WTC11 (cell line): Measurements from ENCODE around the gene HSDL1. TPM values are rescaled to one million over a fixed set of nuclear protein-coding genes. Genes with fewer than 3 reads are reported as not detected.

Source experiments
- ATAC-seq: fragments of 200-7000 bp; cut with Tn5 transposase; 2 replicates; pipeline ENCODE4 v1.10.0; 2021; ENCODE audit warnings: mild to moderate bottlenecking, moderate library complexity
- CTCF ChIA-PET: fragments of 300-600 bp; sonication (Branson Sonifier 250); formaldehyde crosslinking; loops from one replicate; lab custom pipeline; 2021; ENCODE audit warnings: antibody characterized with exemption; lab: Charles Lee
- POLR2A ChIA-PET: fragments of 350-600 bp; sonication (Branson Sonifier 250); formaldehyde crosslinking; loops from one replicate; lab custom pipeline; 2021; ENCODE audit warnings: antibody characterized with exemption; lab: Charles Lee
- DNase-seq: peaks from one replicate; pipeline ENCODE4 v3.0.0; 2021; ENCODE audit warnings: low spot score
- H3K27ac Mint-ChIP-seq: 2 replicates; pipeline ENCODE4 v1.8.0; 2021; ENCODE audit warnings: mixed read lengths
- H3K27me3 Mint-ChIP-seq: 2 replicates; pipeline ENCODE4 v1.8.0; 2021; ENCODE audit warnings: low read depth, mild to moderate bottlenecking, moderate library complexity, mixed read lengths
- H3K36me3 Mint-ChIP-seq: 2 replicates; pipeline ENCODE4 v1.8.0; 2021; ENCODE audit warnings: mixed read lengths
- H3K4me1 Mint-ChIP-seq: 2 replicates; pipeline ENCODE4 v1.8.0; 2022; ENCODE audit warnings: mixed read lengths
- H3K4me3 Mint-ChIP-seq: 2 replicates; pipeline ENCODE4 v1.8.0; 2021; ENCODE audit warnings: mild to moderate bottlenecking, moderate library complexity, mixed read lengths
- H3K9me3 Mint-ChIP-seq: 2 replicates; pipeline ENCODE4 v1.8.0; 2021; ENCODE audit warnings: mixed read lengths
- CDX4 ChIP-seq: fragments of 250-450 bp; sonication (Bioruptor Pico); IDR thresholded peaks from 2 replicates; pipeline ENCODE4 v1.9.0; 2021; ENCODE audit warnings: moderate library complexity, mild to moderate bottlenecking, inconsistent platforms, borderline replicate concordance
- E2F4 ChIP-seq: sonication (generic); formaldehyde crosslinking; IDR thresholded peaks from 2 replicates; pipeline ENCODE4 v1.8.1; 2022; ENCODE audit warnings: low read depth, mild to moderate bottlenecking, moderate library complexity, missing genetic modification reagents, borderline replicate concordance
- EMX1 ChIP-seq: fragments of 250-450 bp; sonication (Bioruptor Pico); IDR thresholded peaks from 2 replicates; pipeline ENCODE4 v1.8.0; 2021; ENCODE audit warnings: mild to moderate bottlenecking
- FOXK1 ChIP-seq: sonication (generic); formaldehyde crosslinking; IDR thresholded peaks from 2 replicates; pipeline ENCODE4 v1.8.0; 2022; ENCODE audit warnings: mild to moderate bottlenecking, moderate library complexity, missing genetic modification reagents
- FOXP1 ChIP-seq: sonication (generic); formaldehyde crosslinking; IDR thresholded peaks from 2 replicates; pipeline ENCODE4 v1.8.0; 2022; ENCODE audit warnings: missing genetic modification reagents, mild to moderate bottlenecking, moderate library complexity, borderline replicate concordance
- GABPB1 ChIP-seq: sonication (generic); formaldehyde crosslinking; IDR thresholded peaks from 2 replicates; pipeline ENCODE4 v1.8.1; 2023; ENCODE audit warnings: mild to moderate bottlenecking, missing genetic modification reagents
- GRHL2 ChIP-seq: fragments of 250-450 bp; sonication (Bioruptor Pico); IDR thresholded peaks from 2 replicates; pipeline ENCODE4 v1.8.0; 2022; ENCODE audit warnings: mild to moderate bottlenecking, moderate library complexity; ENCODE audit not compliant: insufficient replicate concordance, severe bottlenecking
- MLX ChIP-seq: sonication (generic); formaldehyde crosslinking; IDR thresholded peaks from 2 replicates; pipeline ENCODE4 v1.8.1; 2023; ENCODE audit warnings: mild to moderate bottlenecking, missing genetic modification reagents, moderate library complexity
- NFE2L1 ChIP-seq: sonication (generic); formaldehyde crosslinking; IDR thresholded peaks from 2 replicates; pipeline ENCODE4 v1.8.1; 2023; ENCODE audit warnings: missing genetic modification reagents
- NR3C1 ChIP-seq: sonication (generic); formaldehyde crosslinking; conservative IDR thresholded peaks from 2 replicates; pipeline ENCODE4 v1.8.1; 2023; ENCODE audit warnings: low read depth, mild to moderate bottlenecking, missing genetic modification reagents
- PREB ChIP-seq: sonication (generic); formaldehyde crosslinking; IDR thresholded peaks from 2 replicates; pipeline ENCODE4 v1.8.1; 2022; ENCODE audit warnings: mild to moderate bottlenecking, missing genetic modification reagents, moderate library complexity, borderline replicate concordance
- PRRX2 ChIP-seq: fragments of 250-450 bp; sonication (Bioruptor Pico); IDR thresholded peaks from 2 replicates; pipeline ENCODE4 v1.8.0; 2021; ENCODE audit warnings: mild to moderate bottlenecking
- SP1 ChIP-seq: sonication (generic); formaldehyde crosslinking; conservative IDR thresholded peaks from 2 replicates; pipeline ENCODE4 v1.8.1; 2022; ENCODE audit warnings: missing genetic modification reagents
- STAT6 ChIP-seq: sonication (generic); formaldehyde crosslinking; conservative IDR thresholded peaks from 2 replicates; pipeline ENCODE4 v1.8.1; 2023; ENCODE audit warnings: mild to moderate bottlenecking, low read depth, missing genetic modification reagents, moderate library complexity
- ZNF121 ChIP-seq: sonication (generic); formaldehyde crosslinking; IDR thresholded peaks from 2 replicates; pipeline ENCODE4 v1.8.0; 2023; ENCODE audit warnings: missing genetic modification reagents
- ZNF263 ChIP-seq: sonication (generic); formaldehyde crosslinking; IDR thresholded peaks from 2 replicates; pipeline ENCODE4 v1.8.1; 2022; ENCODE audit warnings: low read depth, mild to moderate bottlenecking, moderate library complexity, missing genetic modification reagents
- ZNF423 ChIP-seq: fragments of 250-450 bp; sonication (Bioruptor Pico); IDR thresholded peaks from 2 replicates; pipeline ENCODE4 v2.1.2; 2022; ENCODE audit warnings: mild to moderate bottlenecking, moderate library complexity
- ZNF425 ChIP-seq: fragments of 250-450 bp; sonication (Bioruptor Pico); conservative IDR thresholded peaks from 2 replicates; pipeline ENCODE4 v1.9.0; 2021; ENCODE audit warnings: mild to moderate bottlenecking
- ZNF512 ChIP-seq: sonication (generic); formaldehyde crosslinking; IDR thresholded peaks from 2 replicates; pipeline ENCODE4 v1.8.1; 2022; ENCODE audit warnings: missing genetic modification reagents, borderline replicate concordance
- ZNF532 ChIP-seq: fragments of 250-450 bp; sonication (Bioruptor Pico); IDR thresholded peaks from 2 replicates; pipeline ENCODE4 v1.9.0; 2021; ENCODE audit warnings: mild to moderate bottlenecking, borderline replicate concordance
- total RNA-seq: library from RNA; stranded (reverse); gene quantifications from 3 replicates; pipeline ENCODE4 v1.2.3, GENCODE V29; 2021

HSDL1 gene
- total RNA-seq, 1 experiment from 2014 or later, result 48.6 TPM

- no peaks in the 10 kb centered on the region for H3K4me1 Mint-ChIP-seq
- H3K36me3 Mint-ChIP-seq, result no peaks in the 10 kb centered on the region
- H3K27me3 Mint-ChIP-seq, result no peaks in the 10 kb centered on the region; the same call in none of the 2 replicates
- TF ChIP-seq MLX (no peak), PRRX2 (CRISPR knock-in tag) (no peak), ZNF263 (CRISPR knock-in tag) (no peak), NR3C1 (CRISPR knock-in tag) (no peak), ZNF425 (CRISPR knock-in tag) (no peak), NFE2L1 (CRISPR knock-in tag) (no peak), GABPB1 (CRISPR knock-in tag) (no peak), FOXK1 (CRISPR knock-in tag) (no peak), CDX4 (CRISPR knock-in tag) (no peak)
- H3K4me3 Mint-ChIP-seq, result no peak overlapping the region
- no peak for DNase-seq
- no peak overlapping the region for H3K27ac Mint-ChIP-seq
- no peaks in the 10 kb centered on the region for H3K9me3 Mint-ChIP-seq
- ATAC-seq, result no peak
- POLR2A ChIA-PET, result interaction anchor here (0.5 to 1.5 kb wide), 2 partner anchors 45 to 202 kb away, joined by 3 to 4 read pairs; partner anchors contain the start of gene MBTPS1
- CTCF ChIA-PET, result interaction anchor here (1.0 to 2.0 kb wide), 4 partner anchors 16 to 76 kb away, joined by 3 to 11 read pairs (median 4); partner anchors contain the start of genes DNAAF1, HSDL1 and TAF1C
Measured at GRCh38 chr16:84161037-84161436, 16.1 kb upstream of the HSDL1 start.

GRCh38 chr16:84159800-84160199 lies 14.8 kb upstream of the HSDL1 start:
- peaks cover 2% of the 10 kb centered on the region for H3K27me3 Mint-ChIP-seq
- POLR2A ChIA-PET, result no interaction called here
- TF ChIP-seq STAT6 (CRISPR knock-in tag) (no peak), FOXP1 (CRISPR knock-in tag) (no peak), ZNF121 (CRISPR knock-in tag) (no peak), ZNF423 (CRISPR knock-in tag) (no peak), PREB (CRISPR knock-in tag) (no peak), SP1 (CRISPR knock-in tag) (no peak), ZNF512 (CRISPR knock-in tag) (no peak), NFE2L1 (CRISPR knock-in tag) (no peak), EMX1 (CRISPR knock-in tag) (no peak), ZNF532 (CRISPR knock-in tag) (no peak), E2F4 (CRISPR knock-in tag) (no peak), GRHL2 (CRISPR knock-in tag) (no peak)

More at GRCh38 chr16:84159800-84160199, 14.8 kb upstream of the HSDL1 start:
- Mint-ChIP-seq H3K4me3 (no peak overlapping the region), H3K4me1 (no peaks in the 10 kb centered on the region), H3K36me3 (no peaks in the 10 kb centered on the region), H3K27ac (no peak overlapping the region), H3K9me3 (no peaks in the 10 kb centered on the region)
- CTCF ChIA-PET, result interaction anchor here (2.0 kb wide), 1 partner anchor 27 kb away, joined by 11 read pairs; the partner anchor contains the start of gene TAF1C
- DNase-seq (no peak), ATAC-seq (no peak)
